ENCODE measurements around the gene NTSR1.

Gene NTSR1

DNA sequence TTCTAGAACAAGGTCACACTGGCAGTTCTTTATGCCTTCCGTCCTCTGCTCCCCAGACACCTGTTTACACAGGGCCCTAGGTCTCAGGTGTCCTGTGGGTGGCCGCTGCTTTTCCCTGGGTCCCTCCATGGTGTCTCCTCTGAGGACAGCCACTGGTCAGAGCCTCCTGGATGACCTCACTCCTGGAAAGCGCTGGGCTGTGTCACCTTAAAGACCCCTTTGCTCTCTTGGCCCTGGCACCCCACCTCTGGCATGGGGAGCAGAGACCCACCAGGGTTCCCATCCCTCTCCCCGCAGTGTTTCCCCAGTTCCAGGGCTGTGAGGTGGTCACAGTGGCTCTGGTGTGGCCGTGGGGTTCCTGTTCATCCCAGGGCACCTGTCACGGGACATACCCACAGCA, 33.9 kb downstream of the NTSR1 start:
- no peak overlapping the region for H3K27ac ChIP-seq
- TF ChIP-seq, protein P1, sequence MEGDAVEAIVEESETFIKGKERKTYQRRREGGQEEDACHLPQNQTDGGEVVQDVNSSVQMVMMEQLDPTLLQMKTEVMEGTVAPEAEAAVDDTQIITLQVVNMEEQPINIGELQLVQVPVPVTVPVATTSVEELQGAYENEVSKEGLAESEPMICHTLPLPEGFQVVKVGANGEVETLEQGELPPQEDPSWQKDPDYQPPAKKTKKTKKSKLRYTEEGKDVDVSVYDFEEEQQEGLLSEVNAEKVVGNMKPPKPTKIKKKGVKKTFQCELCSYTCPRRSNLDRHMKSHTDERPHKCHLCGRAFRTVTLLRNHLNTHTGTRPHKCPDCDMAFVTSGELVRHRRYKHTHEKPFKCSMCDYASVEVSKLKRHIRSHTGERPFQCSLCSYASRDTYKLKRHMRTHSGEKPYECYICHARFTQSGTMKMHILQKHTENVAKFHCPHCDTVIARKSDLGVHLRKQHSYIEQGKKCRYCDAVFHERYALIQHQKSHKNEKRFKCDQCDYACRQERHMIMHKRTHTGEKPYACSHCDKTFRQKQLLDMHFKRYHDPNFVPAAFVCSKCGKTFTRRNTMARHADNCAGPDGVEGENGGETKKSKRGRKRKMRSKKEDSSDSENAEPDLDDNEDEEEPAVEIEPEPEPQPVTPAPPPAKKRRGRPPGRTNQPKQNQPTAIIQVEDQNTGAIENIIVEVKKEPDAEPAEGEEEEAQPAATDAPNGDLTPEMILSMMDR (IDR thresholded peaks at IDR 0.05) = no peak
- TF ChIP-seq ZFX (IDR thresholded peaks at IDR 0.05; ENCODE audit: borderline replicate concordance) = no peak

DNA sequence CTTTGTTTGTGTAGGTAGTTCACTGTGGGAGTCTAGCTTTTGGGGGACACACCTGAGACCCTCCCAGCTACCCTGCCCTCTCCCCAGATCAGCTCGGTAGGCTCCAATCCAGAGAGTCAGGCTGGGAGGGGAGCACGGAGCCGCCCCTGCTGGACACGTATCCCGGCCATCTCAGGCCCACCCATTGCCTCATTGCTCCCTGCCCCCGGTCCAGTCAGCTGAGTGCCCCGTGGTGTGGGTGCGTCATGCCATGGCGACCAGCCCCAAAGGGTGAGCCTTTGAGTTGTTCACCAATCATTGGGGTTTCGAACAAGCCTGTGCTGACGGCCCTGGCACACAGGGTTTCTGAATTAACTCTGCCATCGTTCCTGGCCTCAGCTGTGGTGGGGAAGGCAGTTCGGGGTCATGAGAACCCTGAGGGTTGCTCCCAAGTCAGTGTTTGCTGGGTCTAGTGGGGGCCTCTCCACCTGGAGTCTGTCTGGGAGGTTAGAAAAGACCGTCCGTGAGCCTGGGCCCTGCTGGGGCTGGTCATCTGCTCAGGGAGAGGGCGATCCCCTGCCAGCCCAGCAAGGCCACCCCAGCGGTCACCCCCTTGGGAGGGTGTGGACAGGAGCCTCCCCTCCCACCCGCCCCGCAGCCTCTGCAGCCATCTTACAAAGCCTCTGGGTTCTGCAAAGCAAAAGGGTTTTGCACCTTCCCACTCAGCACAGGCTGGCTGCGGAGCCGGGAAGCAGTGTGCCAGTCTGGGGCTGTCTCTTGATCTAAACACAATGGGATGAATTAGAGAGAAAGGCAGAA, 34.5 kb downstream of the NTSR1 start:
- no peak overlapping the region for H3K27ac ChIP-seq
- TF ChIP-seq ZFX (IDR thresholded peaks at IDR 0.05; ENCODE audit: borderline replicate concordance) = no peak
- TF ChIP-seq, protein P1 (IDR thresholded peaks at IDR 0.05) = no peak

DNA sequence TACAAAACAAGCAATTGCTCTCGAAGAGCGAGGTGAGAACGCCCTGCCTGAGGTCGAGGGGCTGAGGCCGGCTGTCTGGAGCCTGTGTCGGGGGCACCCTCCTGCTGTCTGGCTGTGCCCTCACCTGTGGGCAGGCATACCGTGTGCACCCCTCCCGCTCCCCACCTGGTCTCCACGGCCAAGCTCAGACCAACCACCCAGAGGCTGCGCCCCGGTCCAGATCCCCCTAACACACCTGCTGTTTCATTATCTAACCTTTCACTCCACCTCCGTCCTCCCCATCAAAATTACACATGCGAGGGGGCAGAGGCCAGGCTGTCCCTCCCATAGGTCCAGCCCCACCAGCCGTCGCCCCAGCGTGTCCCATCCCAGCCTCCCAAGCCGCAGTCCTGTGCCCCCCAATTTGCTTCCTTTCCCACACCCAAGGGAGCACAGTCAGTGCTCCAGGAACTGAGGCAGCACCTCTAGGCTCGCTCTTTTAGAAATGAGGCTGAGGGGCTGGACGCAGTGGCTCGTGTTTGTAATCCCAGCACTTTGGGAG, 35.2 kb downstream of the NTSR1 start:
- no peak overlapping the region for H3K27ac ChIP-seq
- no peak for TF ChIP-seq ZFX (IDR thresholded peaks at IDR 0.05; ENCODE audit: borderline replicate concordance)
- TF ChIP-seq, protein P1 (IDR thresholded peaks at IDR 0.05) = no peak

DNA sequence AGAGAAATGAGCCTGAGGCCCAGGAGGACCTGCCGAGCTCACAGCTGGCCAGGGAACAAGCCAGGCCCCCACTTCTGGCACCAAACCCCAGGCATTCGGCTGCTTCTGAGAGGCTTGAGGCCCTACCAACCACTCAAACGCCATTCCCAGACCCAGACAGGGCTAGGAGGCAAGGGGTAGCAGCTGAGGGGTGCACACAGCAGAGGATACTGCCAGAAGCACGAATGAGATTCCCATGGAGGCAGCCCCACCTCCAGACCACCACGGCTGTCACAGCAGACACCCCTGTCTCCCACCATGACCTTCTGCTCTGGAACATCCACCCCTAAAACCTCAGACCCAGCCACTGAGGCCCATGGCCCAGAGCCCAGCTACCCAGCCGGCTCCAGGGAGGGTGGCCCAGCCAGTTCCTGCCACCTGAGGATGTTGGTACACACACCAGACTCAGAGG, 36.1 kb downstream of the NTSR1 start:
- H3K27ac ChIP-seq = no peak overlapping the region
- no peak for TF ChIP-seq ZFX (IDR thresholded peaks at IDR 0.05; ENCODE audit: borderline replicate concordance)
- TF ChIP-seq, protein P1 (IDR thresholded peaks at IDR 0.05) = no peak

DNA sequence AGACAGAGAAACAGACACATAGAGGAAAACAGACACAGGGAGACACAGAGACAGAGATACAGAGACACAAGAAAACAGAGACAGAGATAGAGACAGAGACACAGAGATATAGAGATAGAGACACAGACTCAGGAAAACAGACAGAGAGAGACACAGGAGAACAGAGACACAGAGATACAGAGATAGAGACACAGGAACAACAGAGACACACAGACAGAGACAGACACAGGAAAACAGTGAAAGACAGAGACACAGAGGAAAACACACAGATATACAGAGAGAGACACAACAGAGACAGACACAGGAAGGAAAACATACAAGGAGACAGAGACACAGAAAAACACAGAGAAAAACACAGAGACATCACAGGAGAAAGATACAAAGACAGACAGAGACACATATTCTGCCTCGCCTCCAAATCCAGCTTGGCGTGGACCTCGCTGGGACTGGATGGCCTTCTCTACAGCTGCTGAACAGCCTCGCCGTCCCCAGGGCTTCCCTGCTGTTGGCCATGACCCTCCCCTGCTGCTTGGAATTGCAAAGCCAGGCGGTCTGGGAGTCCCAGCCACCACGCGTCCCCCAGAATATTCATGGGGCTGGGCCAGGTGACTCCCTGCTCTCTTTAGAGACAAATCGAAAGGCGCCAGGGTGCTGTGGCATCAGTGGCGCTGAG, 36.8 kb downstream of the NTSR1 start:
- no peak overlapping the region for H3K27ac ChIP-seq
- TF ChIP-seq, protein P1 (IDR thresholded peaks at IDR 0.05) = no peak
- no peak for TF ChIP-seq ZFX (IDR thresholded peaks at IDR 0.05; ENCODE audit: borderline replicate concordance)

DNA sequence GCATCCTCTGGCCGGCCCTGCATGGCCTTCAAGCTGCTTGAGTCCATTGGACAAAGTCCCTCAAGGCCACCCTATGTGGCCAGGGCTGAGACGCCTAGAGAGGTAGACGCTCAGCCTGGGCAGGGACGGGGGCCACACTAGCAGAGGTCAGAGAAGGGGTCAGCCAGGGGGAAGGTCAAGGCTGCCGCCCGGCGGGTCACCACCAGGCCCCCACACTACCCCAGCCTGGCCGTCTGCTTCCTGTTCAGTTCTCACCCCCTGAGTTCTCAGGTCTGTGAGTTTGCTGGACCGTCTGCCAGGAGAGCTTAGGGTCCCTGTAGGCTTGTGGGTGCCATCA, 37.3 kb downstream of the NTSR1 start:
- TF ChIP-seq, protein P1 (IDR thresholded peaks at IDR 0.05) = no peak
- TF ChIP-seq ZFX (IDR thresholded peaks at IDR 0.05; ENCODE audit: borderline replicate concordance) = no peak
- H3K27ac ChIP-seq = no peak overlapping the region

DNA sequence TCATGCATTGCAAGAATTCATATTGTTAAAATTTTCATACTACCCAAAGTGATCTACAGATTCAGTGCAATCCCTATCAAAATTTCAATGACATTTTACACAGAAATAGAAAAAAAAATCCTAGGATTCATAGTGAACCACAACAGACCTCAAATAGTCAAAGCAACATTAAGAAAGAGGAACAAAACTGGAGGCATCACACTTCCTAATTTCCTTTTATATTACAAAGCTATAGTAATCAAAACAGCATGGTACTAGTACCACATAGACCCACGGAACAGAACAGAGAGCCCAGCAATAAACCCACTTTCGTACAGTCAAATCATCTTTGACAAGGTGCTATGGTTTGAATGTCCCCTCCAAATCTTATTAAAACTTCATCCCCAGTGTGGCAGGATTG, 39.7 kb downstream of the NTSR1 start:
- TF ChIP-seq, protein P1 (IDR thresholded peaks at IDR 0.05) = no peak
- TF ChIP-seq ZFX (IDR thresholded peaks at IDR 0.05; ENCODE audit: borderline replicate concordance) = no peak
- no peak overlapping the region for H3K27ac ChIP-seq
